Renal cortical epithelial cell (primary cell): Measurements from ENCODE around the gene TKTL1. TPM values are rescaled to one million over a fixed set of nuclear protein-coding genes. Genes with fewer than 3 reads are reported as not detected.
"Not testable (repeated sequence)": the region's sequence is repeated elsewhere in the genome, so short reads cannot be mapped to it uniquely, and the experiment has no call there.

Experiments used
- DNase-seq: peaks from one replicate; pipeline ENCODE4 v3.0.0-alpha.2; 2011; ENCODE audit warnings: low read depth
- total RNA-seq: library from RNA; depleted of rRNA; stranded (reverse); fragments of >200 nt; gene quantifications from 2 replicates; pipeline ENCODE4 v1.2.3, GENCODE V29; 2014

Gene TKTL1
- total RNA-seq: not detected in 2 replicates

DNA sequence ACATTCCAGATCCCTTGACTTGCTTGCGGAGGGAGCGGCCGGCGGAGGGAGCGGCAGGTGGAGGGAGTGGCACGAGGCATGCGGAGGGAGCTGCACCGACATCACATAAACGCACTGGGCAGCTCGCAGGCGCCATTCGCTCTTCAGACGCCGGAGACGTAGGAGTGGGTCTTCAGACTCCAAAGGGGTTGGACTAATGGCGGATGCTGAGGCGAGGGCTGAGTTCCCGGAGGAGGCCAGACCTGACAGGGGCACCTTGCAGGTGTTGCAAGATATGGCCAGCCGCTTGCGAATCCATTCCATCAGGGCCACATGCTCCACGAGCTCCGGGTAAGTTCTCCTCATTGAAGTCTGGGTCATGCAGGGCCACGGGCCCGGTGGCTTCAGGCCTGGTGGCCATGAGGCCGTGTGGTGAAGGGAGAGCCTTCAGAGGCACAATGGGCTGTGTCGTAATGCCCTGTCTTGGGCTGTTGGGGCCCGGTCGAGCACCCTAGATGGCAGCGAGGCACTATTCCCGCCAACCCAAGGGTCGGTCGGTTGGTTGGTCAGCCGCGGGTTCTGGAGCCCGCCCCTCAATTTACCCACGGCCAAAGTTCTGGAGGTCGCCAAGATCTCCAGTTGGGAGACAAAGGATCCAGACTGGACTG is at the start of gene TKTL1:
Gene TKTL1, plus strand, starts transcription at position 132 of the 647 bp plus-strand sequence. Its CDS starts 65 bp downstream, at position 197.
- no peak for DNase-seq

DNA sequence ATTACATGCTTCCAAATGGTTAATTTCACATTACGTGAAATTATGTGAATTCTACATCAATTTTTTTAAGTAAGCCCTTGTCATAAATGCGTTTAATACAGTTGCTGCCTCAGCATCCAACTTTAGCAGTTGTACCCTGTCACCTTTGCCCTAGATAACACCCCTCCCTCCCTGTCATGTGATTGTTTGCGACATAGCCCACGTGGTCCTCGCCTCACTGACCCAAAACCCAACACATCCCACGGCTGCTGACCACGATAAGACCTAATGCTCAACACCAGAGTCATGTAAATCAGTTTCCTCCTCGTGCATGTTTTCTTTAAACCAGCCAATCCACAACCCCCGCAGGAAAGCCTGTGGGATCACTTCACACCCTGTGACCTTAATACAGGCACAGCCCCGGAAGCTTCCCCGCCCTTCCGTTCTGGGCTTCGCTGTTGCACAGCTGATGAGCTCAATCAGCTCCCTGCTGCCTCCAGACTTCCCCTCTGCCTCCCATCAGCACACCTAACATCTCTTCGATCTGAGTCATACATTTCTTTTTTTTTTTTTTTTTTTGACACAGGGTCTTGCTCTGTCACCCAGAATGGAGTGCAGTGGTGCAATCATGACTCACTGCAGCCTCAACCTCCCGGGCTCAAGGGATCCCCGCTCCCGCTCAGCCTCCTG is 48.1 kb upstream of the TKTL1 start:
- not testable (repeated sequence) for DNase-seq

DNA sequence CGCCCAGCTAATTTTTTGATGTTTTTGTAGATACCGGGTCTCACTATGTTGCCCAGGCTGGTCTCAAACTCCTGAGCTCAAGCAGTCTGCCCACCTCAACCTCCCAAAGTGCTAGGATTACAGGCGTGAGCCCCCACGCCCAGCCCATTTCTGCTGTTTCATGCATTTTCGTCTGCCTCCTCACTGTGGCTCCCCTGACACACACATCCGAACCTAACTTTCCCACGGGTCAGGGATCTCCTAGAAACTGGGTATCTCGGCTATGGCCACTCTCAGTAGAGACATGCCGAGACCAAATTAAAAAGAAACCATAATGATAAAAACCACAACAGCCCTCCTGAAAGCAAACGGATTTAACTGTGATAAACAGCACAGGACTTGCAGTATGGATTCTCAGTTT is 47.5 kb upstream of the TKTL1 start:
- not testable (repeated sequence) for DNase-seq

DNA sequence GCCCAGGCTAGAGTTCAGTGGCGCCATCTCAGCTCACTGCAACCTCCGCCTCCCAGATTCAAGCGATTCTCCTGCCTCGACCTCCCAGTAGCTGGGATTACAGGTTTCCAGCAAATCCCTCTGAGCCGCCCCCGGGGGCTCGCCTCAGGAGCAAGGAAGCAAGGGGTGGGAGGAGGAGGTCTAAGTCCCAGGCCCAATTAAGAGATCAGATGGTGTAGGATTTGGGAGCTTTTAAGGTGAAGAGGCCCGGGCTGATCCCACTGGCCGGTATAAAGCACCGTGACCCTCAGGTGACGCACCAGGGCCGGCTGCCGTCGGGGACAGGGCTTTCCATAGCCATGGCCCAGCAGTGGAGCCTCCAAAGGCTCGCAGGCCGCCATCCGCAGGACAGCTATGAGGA is 38.3 kb upstream of the TKTL1 start, which contains the start of gene OPN1MW3:
Gene OPN1MW3, plus strand, starts transcription at position 301 of the 400 bp plus-strand sequence. Its CDS starts 38 bp downstream, at position 339.
- not testable (repeated sequence) for DNase-seq

DNA sequence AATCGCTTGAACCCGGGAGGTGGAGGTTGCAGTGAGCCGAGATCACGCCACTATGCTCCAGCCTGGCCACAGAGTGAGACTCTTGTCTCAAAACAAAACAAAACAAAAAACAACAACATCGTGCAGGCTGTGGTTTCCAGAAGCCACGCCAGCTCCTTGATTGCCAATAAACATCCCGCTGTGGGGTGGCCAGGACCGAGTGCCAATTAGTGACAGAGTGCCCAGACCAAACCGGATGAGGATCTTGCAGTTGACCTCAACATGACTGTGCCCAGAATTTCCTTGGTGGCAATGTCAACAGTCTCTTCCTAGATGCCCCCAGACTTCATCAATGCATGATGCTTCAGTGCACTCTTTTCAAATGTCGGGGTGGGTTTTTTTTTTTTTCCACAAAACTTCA is 36.9 kb upstream of the TKTL1 start:
- DNase-seq: not testable (repeated sequence)

DNA sequence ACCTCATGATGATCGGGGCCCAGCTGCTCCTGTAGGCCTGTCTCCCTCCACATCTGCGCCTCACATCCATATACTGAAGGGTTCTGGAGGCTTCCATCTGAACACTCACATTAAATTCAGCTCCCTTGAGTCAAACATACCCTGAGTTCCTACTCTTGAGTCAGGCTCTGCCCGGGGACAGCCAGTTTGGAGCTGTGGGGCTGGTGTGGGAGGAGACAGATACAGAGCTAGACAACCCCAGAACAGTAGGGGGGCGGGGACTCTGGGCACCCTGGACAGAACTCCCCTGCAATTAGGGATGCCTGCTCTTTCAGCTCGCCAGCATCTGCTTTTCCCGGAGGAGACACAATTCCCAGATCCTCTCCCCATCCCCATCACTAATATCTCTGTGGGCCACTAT is 32.5 kb upstream of the TKTL1 start:
- not testable (repeated sequence) for DNase-seq

DNA sequence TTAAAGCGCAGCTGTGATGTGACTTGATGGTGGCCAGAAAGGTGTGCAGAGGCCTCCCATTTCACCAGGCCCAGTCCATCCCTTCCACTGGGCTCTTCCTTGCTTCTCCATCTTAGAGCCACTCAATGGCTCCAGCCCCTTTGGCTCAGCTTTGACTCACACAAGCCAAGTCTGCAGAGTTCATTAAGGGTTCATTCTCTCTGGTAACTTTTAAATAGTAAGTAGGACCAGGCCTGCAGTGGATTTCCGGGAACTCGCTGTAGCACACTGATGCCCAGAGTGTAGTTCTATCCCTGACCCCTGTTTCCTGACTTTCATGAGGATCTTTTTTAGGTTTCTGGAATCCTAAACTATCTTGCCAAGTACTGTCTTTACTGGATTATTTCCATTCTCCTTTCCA is 26.4 kb upstream of the TKTL1 start:
- not testable (repeated sequence) for DNase-seq

GRCh38 chrX:154284489-154285338 is 10.9 kb upstream of the TKTL1 start:
- not testable (repeated sequence) for DNase-seq

GRCh38 chrX:154286406-154286805 is 9.2 kb upstream of the TKTL1 start:
- not testable (repeated sequence) for DNase-seq

GRCh38 chrX:154294791-154295574 is 612 bp upstream of the TKTL1 start, which contains the start of gene TEX28:
TSS of gene TEX28 (minus strand) at chrX:154295124. CDS start at chrX:154292117, 3,007 bp downstream.
- DNase-seq: no peak

GRCh38 chrX:154296731-154297130 is 1.1 kb downstream of the TKTL1 start:
- no peak for DNase-seq

GRCh38 chrX:154298312-154298711 is 2.7 kb downstream of the TKTL1 start:
- DNase-seq: no peak

GRCh38 chrX:154300816-154301215 is 5.2 kb downstream of the TKTL1 start:
- DNase-seq: no peak

DNA sequence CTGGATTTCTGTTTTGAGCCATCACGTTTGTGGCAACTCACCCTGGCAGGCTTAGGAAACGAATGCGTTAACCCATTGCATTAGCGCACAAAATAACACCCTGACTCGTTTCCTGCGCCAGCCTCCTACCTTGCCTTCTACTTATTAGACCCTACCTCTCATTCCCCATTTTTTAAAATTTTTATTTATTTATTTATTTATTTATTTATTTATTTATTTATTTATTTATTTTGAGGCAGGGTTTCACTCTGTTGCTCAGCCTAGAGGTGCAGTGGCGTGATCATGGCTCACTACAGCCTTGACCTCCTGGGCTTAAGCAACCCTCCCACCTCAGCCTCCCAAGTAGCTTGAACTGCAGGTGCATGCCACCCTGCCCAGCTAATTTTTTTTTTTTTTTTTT is 7.4 kb downstream of the TKTL1 start:
- not testable (repeated sequence) for DNase-seq

GRCh38 chrX:154303476-154303875 is 7.9 kb downstream of the TKTL1 start:
- DNase-seq: no peak

GRCh38 chrX:154304846-154305245 is 9.3 kb downstream of the TKTL1 start:
- peak; percentile 29 for DNase-seq

GRCh38 chrX:154305541-154306205 is 10.1 kb downstream of the TKTL1 start:
- DNase-seq: no peak

DNA sequence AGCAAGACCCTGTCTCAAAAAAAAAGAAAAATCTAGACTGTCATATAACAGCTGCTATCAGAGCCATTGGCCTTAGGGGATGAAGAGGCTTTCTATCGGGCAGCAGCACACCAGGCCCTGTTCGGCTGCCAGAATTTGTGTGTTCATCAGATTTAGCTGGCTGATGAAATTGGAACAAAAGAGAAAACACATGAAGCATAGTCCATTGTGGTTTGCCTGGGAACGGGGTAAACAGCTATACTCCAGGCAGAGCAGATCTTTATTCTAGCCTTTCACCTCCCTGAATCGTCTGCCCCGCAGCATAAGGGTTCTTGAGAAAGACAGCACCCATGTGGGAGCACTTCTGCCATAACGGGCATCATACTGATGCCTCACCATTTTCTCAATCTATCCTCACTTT is 11.6 kb downstream of the TKTL1 start:
- no peak for DNase-seq

DNA sequence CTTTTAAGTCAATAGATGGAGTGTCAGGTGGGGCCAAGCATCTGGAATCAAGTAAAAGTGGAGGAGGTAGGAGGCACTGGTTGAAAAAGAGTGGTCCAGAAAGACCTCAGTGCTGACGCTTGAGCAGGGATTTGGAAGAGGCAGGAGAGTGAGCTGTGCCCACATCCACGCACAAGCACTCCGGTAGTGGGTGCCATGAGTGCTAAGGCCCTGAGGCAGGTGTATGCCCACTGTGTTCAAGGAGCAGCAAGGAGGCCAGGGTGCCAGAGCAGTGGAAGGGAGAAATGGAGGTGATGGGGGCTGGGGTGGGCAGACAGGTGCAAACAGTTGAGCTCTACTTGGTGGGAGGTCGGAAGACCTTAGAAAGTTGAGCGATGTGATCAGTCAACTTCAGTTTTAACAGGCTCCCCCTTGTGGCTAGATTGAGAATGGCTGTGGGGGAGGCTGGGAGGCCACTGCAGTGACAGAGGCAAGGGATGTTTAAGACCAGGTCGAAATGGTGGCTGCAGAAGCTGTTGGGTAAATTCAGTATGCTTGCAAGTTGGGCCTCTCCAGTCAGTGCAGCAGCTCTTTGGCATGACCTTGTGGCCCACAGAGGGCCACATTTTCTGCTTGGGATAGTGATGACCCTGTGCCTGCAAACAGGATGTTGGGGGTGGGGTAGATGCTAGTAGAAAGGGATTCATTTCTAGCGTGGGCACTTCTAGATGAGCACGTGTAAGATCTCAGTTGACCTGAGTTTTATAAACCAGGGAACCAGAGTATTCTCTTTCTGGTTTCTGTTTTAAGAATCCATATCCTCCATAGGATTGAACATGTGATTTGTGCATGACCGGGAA is 12.7 kb downstream of the TKTL1 start:
- DNase-seq: peak; percentile 15
